Measurements from ENCODE around the gene FCHO2. TPM values are rescaled to one million over a fixed set of nuclear protein-coding genes. Genes with fewer than 3 reads are reported as not detected.

Gene FCHO2
- total and polyA plus RNA-seq, 2 donors from 2014 or later = 6.5 to 48.1 TPM

- Histone ChIP-seq H3K9me3 (ENCODE audit: control insufficient read depth in 2 of 3, insufficient read depth in 1 of 3, low read length in 3 of 3) (peaks cover 0 to 7% (median 0%) of the 10 kb centered on the region in 3 donors), H3K27me3 (ENCODE audit: control insufficient read depth, insufficient read depth, low read length) (no peaks in the 10 kb centered on the region), H3K9ac (ENCODE audit: low read length in 3 of 3) (no peak overlapping the region), H3K4me3 (ENCODE audit: low read length in 3 of 3) (no peak overlapping the region), H3K27ac (ENCODE audit: low read depth in 2 of 2, low read length in 2 of 2) (no peak overlapping the region), H3K36me3 (ENCODE audit: control insufficient read depth in 2 of 3, insufficient read depth in 3 of 3, low read length in 3 of 3) (peaks cover 0 to 2% (median 0%) of the 10 kb centered on the region in 3 donors), H3K4me1 (ENCODE audit: control insufficient read depth in 2 of 3, insufficient read depth in 2 of 3, low read depth in 1 of 3, low read length in 3 of 3) (no peaks in the 10 kb centered on the region)
- no peak for TF ChIP-seq CTCF (IDR thresholded peaks at IDR 0.05; ENCODE audit: borderline replicate concordance, extremely low read depth, insufficient read depth)
- FAIRE-seq = no peak
- no peak for DNase-seq
- intact Hi-C loops (cut with DNase I) = loop anchor here (5.0 kb wide), 1 partner anchor 113 kb away; no protein-coding TSS in a partner anchor
These were observed 138.6 kb downstream of the FCHO2 start for GRCh38 chr5:73094415-73094814.

- no peak for FAIRE-seq
- no peaks in the 10 kb centered on the region for H3K4me1 ChIP-seq (ENCODE audit: control insufficient read depth in 2 of 3, insufficient read depth in 2 of 3, low read depth in 1 of 3, low read length in 3 of 3)
- no peak overlapping the region for H3K9ac ChIP-seq (ENCODE audit: low read length in 3 of 3)
- no peaks in the 10 kb centered on the region for H3K27me3 ChIP-seq (ENCODE audit: control insufficient read depth, insufficient read depth, low read length)
- H3K9me3 ChIP-seq (ENCODE audit: control insufficient read depth in 2 of 3, insufficient read depth in 1 of 3, low read length in 3 of 3) = peaks cover 0 to 7% (median 0%) of the 10 kb centered on the region in 3 donors
- peaks cover 0 to 2% (median 0%) of the 10 kb centered on the region in 3 donors for H3K36me3 ChIP-seq (ENCODE audit: control insufficient read depth in 2 of 3, insufficient read depth in 3 of 3, low read length in 3 of 3)
- no peak overlapping the region for H3K27ac ChIP-seq (ENCODE audit: low read depth in 2 of 2, low read length in 2 of 2)
- intact Hi-C loops (cut with DNase I) = no loop called here
- H3K4me3 ChIP-seq (ENCODE audit: low read length in 3 of 3) = no peak overlapping the region
- TF ChIP-seq CTCF (IDR thresholded peaks at IDR 0.05; ENCODE audit: borderline replicate concordance, extremely low read depth, insufficient read depth) = no peak
- no peak for DNase-seq
These were observed 139.9 kb downstream of the FCHO2 start for GRCh38 chr5:73095564-73096238.

- TF ChIP-seq CTCF (IDR thresholded peaks at IDR 0.05; ENCODE audit: borderline replicate concordance, extremely low read depth, insufficient read depth) = no peak
- DNase-seq = no peak
- H3K36me3 ChIP-seq (ENCODE audit: control insufficient read depth in 2 of 3, insufficient read depth in 3 of 3, low read length in 3 of 3) = peaks cover 0 to 2% (median 0%) of the 10 kb centered on the region in 3 donors
- H3K4me1 ChIP-seq (ENCODE audit: control insufficient read depth in 2 of 3, insufficient read depth in 2 of 3, low read depth in 1 of 3, low read length in 3 of 3) = no peaks in the 10 kb centered on the region
- peaks cover 0 to 7% (median 0%) of the 10 kb centered on the region in 3 donors for H3K9me3 ChIP-seq (ENCODE audit: control insufficient read depth in 2 of 3, insufficient read depth in 1 of 3, low read length in 3 of 3)
- FAIRE-seq = no peak
- no peak overlapping the region for H3K4me3 ChIP-seq (ENCODE audit: low read length in 3 of 3)
- H3K27ac ChIP-seq (ENCODE audit: low read depth in 2 of 2, low read length in 2 of 2) = no peak overlapping the region
- intact Hi-C loops (cut with DNase I) = no loop called here
- no peak overlapping the region for H3K9ac ChIP-seq (ENCODE audit: low read length in 3 of 3)
- no peaks in the 10 kb centered on the region for H3K27me3 ChIP-seq (ENCODE audit: control insufficient read depth, insufficient read depth, low read length)
These were observed 140.4 kb downstream of the FCHO2 start for GRCh38 chr5:73096239-73096575.

Data from kidney (tissue), 14 donors.